ENCODE measurements around the gene SLC13A4. TPM values are rescaled to one million over a fixed set of nuclear protein-coding genes. Genes with fewer than 3 reads are reported as not detected.
"Not testable (repeated sequence)": the region's sequence is repeated elsewhere in the genome, so short reads cannot be mapped to it uniquely, and the experiment has no call there.

The SLC13A4 gene
- total and polyA plus RNA-seq, 2 of the 4 experiments (the other 2 are of a cell fraction) = 0.10 TPM; not detected in 1

DNA sequence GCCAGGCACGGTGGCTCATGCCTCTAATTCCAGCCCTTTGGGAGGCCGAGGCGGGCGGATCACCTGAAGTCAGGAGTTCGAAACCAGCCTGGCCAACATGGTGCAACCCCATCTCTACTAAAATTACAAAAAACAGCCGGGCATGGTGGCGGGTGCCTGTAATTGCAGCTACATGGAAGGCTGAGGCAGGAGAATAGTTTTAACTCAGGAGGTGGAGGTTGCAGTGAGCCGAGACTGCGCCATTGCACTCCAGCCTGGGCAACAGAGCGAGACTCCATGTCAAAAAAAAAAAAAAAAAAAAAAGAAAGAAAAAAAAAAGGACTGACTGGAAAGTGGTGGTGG, 9.3 kb upstream of the SLC13A4 start:
- H2AFZ ChIP-seq (replicated peaks; ENCODE audit: low read length, poor library complexity); H2BK20ac ChIP-seq (ENCODE audit: low read depth, low read length); H3K9me1 ChIP-seq (ENCODE audit: insufficient read depth, low read length); H3K4ac ChIP-seq (ENCODE audit: low read depth, low read length); H2AK5ac ChIP-seq (ENCODE audit: low read depth, low read length); H4K5ac ChIP-seq (ENCODE audit: low read depth, low read length); H2BK120ac ChIP-seq (ENCODE audit: low read depth, low read length); H2BK15ac ChIP-seq (ENCODE audit: low read depth, low read length); ATAC-seq (ENCODE audit: low read depth); POLR2A ChIA-PET (ENCODE audit: unreplicated experiment); H3K79me1 ChIP-seq (ENCODE audit: low read depth in 1 of 2, low read length in 2 of 2); DNase-seq; H3K23ac ChIP-seq (ENCODE audit: low read depth, low read length); H3K18ac ChIP-seq (ENCODE audit: low read depth, low read length); H3K9me3 ChIP-seq (ENCODE audit: control insufficient read depth, insufficient read depth, low read length); H4K91ac ChIP-seq (ENCODE audit: insufficient read depth, low read depth, low read length); H3K4me3 ChIP-seq (ENCODE audit: insufficient read depth, low read depth, low read length); in situ Hi-C loops (cut with MboI; ENCODE audit: low sequenced_read_pairs); H4K8ac ChIP-seq (ENCODE audit: low read depth in 2 of 2, low read length in 2 of 2); H3K56ac ChIP-seq (ENCODE audit: extremely low read depth, insufficient read depth, low read length); H4K20me1 ChIP-seq (ENCODE audit: insufficient read depth, low read length); intact Hi-C loops (cut with micrococcal nuclease); H3K14ac ChIP-seq (replicated peaks; ENCODE audit: low read depth, low read length); BruUV-seq (replicated peaks); H3K36me3 ChIP-seq (ENCODE audit: control insufficient read depth, insufficient read depth, low read length); H3K4me2 ChIP-seq (ENCODE audit: low read depth, low read length); H3K9ac ChIP-seq (ENCODE audit: low read depth, low read length); H3K27me3 ChIP-seq (ENCODE audit: control insufficient read depth, insufficient read depth, low read length); H3K27ac ChIP-seq (ENCODE audit: insufficient read depth, low read length); H2AK9ac ChIP-seq (replicated peaks; ENCODE audit: low read depth, low read length, poor library complexity); H3K4me1 ChIP-seq (ENCODE audit: control insufficient read depth, insufficient read depth, low read length); dilution Hi-C loops (cut with HindIII; ENCODE audit: low sequenced_read_pairs, unreplicated experiment); H2BK5ac ChIP-seq (ENCODE audit: low read depth, low read length, poor library complexity, severe bottlenecking): not testable (repeated sequence)
- CTCF ChIA-PET = interaction anchor here (1.0 kb wide), 1 partner anchor 21 kb away, joined by 3 read pairs; no protein-coding TSS in a partner anchor
- WGBS, 2 experiments (ENCODE audit: extremely low coverage in 2 of 2, insufficient read length in 1 of 2) = no CpG with 5 or more reads among the region's 10 CpGs

Data from IMR-90 (cell line).